Measurements from ENCODE around the gene KCNA3.

KCNA3 gene

GRCh38 chr1:110674337-110675059 is at the start of gene KCNA3:
Gene KCNA3, minus strand, starts transcription at chr1:110674940. Its CDS starts 131 bp downstream, at chr1:110674809.
- DNase-seq = peak; percentile 59

DNA sequence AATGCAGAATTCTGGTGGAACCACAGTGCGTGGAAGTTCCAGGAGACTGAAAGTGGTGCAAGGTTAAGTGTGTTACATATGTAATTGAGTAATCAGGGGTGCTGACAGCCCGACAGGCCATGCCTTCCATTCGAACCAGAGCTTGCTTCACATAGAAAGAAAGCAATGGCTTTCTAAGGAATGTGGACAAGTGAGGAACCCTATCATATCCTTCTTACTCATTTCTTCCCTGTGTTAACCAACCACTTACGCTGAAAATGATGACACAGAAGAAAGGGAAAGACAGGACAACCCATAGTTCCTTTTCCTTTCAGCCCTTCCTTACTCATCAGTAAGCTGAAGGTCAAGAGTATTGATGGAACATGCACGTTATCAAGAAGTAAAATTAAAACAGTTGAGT is 48.1 kb upstream of the KCNA3 start:
- no peak for DNase-seq

GRCh38 chr1:110719908-110720307 is 45.2 kb upstream of the KCNA3 start:
- DNase-seq = no peak

DNA sequence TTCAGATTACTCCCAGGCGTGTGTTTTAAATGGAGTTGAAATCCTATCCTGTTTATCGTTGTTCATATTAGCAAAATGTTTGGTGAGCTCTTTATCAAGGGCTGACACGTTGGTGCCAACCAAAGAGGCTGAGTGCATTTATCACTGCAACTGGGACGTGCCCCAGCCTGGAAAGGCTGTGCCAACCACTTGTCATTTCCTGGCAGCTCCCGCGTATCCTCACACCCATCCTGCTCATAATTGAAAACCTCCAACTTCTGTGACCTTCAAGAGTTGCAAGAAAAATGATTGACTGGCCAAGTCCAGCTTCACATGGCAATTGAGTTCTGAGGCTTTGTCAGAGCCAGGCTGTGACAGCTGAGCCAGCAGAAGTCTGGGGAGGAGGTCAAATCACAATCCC is 43.7 kb upstream of the KCNA3 start:
- peak; percentile 14 for DNase-seq

DNA sequence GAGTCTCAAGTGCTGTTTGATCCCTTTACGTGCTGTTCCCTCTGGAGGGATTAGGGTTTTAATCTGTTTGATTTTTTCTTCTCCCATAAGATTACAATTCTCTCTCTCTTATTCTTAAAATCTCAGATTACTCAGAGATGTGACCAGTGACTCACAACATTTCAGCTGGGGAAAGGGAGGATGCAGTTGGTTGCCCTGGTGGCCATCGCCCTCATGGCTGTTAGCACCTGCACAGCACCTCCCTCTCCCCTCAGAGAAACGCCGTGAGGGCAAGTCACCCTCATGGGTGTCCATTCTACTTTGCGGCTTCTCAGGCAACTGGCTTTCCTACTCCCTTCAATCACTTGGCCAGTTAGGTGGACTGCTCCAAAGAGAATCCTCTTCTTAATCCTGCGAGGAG is 42.4 kb upstream of the KCNA3 start:
- no peak for DNase-seq

DNA sequence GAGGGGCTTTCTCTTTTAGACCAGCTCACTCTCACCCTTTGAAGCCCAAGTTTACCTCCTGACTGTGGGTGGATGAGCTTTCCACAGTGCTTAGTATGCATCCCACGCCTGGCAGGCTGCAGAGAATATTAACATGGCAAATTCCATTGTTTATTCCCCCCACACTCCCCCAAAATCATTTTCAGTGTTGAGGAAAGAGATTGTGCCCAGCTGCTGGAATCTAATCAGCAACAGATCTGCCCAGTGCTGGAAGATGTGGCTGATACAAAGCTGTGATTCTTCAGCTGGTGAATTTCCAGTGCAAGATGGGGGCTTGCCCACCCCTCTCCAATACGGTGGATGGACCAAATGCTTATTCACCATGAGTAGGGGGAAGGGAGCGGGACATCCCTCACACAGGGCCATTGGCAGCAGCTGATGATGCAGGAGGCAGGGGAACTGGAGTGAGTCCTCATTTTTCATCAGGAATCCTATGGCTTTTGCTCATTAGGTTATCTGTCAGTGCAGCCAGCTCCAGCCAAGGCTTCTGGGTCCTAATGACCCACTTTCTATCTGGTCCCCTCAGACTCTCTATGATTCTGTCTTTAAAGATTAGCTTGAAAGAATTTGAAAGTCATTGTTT is 39.7 kb upstream of the KCNA3 start:
- DNase-seq = no peak

GRCh38 chr1:110713221-110713620 is 38.5 kb upstream of the KCNA3 start:
- DNase-seq = no peak

- DNase-seq = no peak
These were observed 35.6 kb upstream of the KCNA3 start for GRCh38 chr1:110710314-110710713.

DNA sequence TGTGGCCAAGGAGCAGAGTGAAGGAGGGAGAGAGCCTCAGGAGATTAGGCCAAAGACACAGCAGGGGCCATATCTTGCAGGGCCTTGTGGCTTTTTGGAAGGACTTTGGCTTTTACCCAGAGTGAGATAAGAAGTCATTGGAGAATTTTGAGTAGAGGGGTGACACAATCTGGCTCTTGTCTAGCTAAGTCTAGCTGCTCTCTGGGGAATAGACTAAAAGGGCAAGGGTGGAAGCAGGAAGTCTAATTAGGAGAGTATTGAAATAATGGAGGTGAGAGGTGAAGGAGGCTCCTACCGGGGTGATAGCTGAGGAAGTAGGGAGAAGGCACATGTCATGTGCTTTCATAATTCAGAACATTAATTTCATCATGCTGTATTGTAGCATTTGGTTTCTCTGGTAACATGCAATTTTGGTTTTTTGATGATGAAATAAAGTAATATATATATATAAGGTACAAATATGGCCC is 34.3 kb upstream of the KCNA3 start:
- DNase-seq = no peak

DNA sequence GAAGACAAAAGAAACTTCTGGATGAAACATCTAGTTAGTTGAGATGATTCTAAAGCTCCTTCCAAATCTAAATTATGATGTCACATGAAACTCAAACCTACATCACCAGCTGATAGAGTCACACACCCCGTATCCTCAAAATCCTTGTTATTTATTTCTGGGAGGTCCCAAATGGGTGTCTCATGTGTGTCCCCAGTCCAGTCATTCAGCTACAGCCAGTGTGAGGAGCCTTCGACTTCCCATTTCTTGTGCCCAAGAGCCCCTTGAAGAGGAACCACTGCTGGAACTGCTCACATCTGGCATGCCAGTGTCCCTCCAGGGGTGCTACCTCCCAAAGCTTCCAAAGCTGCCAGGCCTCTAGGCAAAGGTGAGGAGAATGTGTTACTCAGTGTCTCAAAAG is 32.5 kb upstream of the KCNA3 start:
- DNase-seq = no peak

DNA sequence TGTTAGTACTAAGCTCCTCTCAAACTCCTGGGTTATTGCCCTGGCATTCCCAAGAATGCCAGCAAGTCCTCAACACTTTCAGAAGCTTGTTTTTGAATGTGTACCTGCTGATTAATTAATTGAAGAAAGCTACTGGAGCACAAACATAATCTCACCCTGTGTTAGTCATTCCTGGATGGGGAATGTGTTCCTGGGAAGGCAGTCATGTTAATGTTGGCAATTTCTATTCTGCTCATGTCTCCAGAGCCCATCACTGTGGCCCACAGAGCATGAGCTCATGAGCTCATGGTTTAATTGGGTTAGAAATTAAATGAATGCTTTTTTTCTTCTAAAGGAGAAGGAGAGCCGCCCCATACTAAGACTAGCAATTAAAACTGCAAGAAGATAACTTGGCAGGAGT is 31.9 kb upstream of the KCNA3 start:
- no peak for DNase-seq

- no peak for DNase-seq
These were observed 27.5 kb upstream of the KCNA3 start for GRCh38 chr1:110702260-110702659.

DNA sequence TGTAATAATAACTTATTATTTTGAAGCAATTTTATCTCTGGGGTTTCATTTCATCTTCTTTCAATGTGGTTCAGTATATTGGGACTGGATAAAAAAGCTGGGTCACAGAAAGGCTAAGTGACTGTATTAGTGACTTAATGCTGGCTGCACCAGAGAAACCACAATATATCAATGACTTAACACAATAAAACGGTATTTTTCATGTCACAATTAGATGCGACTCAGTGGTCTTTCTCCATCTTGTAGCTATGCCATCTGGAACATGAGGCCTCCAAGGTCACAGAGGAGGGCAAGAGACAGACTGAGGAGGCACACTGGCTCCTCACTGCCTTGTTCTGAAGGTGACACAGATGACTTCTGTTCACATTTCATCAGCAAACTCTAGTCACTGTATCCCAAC is 26.0 kb upstream of the KCNA3 start:
- no peak for DNase-seq

- DNase-seq = no peak
These were observed 22.9 kb upstream of the KCNA3 start for GRCh38 chr1:110697606-110698005.

- DNase-seq = no peak
These were observed 22.1 kb upstream of the KCNA3 start for GRCh38 chr1:110696818-110697217.

DNA sequence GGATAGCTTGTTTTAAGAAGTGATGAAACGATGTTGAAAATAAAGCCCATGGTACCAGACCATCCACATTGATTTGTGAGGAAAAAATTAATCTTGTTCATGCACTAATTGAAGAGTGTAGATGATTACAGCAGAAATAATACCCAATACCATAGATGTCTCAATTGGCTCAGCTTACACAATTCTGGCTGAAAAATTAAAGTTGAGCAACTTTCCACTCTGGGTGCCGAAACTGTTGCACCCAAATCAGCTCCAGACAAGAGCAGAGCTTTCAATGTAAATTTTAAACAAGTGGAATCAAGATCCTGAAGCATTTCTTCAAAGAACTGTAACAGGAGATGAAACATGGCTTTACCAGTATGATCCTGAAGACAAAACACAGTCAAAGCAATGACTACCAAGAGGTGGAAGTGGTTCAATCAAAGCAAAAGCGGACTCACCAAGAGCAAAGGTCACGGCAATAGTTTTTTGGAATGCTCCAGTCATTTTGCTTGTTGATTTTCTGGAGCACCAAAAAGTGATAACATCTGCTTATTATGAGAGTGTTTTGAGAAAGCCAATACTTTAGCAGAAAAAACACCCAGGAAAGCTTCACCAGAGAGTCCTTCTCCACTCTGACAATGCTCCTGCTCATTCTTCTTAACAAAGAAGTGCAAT is 16.1 kb upstream of the KCNA3 start:
- DNase-seq = no peak

DNA sequence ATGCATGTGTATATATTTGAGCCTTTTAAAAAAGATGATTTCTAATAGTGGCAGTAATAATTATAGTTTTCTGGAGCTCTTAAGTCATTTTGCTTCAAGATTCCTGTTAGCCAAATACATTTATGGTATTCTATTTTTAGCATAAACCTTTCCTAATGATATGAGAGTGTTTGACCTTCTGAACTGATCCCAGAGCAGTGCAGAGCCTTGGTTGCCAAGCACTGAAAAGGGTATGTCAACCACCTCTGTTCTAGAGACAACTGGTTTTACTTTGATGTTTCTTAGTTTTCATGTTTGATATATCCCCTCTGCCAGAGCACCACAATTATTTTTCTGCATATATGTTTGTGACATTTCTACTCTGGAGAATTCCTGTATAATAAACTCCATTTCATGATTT is 15.1 kb upstream of the KCNA3 start:
- DNase-seq = no peak

GRCh38 chr1:110688514-110688913 is 13.8 kb upstream of the KCNA3 start:
- DNase-seq = no peak

GRCh38 chr1:110687250-110687649 is 12.5 kb upstream of the KCNA3 start:
- no peak for DNase-seq

GRCh38 chr1:110686188-110686587 is 11.4 kb upstream of the KCNA3 start:
- DNase-seq = no peak

DNA sequence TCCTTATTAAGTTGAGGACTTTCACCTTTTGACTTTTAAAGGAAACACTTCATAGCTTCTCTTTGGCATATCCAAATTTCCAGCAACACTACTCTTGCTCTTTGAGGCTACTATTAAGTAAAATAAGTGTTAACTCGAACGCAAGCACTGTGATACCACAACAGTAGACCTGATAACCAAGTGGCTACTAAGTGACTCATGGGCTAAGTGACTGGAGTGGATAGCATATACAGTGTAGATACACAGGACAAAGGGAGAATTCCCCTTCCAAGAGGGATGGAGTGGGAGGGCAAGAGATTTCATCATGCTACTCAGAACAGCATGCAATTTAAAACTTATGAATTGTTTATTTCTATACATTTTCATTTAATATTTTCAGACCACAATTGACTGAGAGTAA is 9.8 kb upstream of the KCNA3 start:
- no peak for DNase-seq

DNA sequence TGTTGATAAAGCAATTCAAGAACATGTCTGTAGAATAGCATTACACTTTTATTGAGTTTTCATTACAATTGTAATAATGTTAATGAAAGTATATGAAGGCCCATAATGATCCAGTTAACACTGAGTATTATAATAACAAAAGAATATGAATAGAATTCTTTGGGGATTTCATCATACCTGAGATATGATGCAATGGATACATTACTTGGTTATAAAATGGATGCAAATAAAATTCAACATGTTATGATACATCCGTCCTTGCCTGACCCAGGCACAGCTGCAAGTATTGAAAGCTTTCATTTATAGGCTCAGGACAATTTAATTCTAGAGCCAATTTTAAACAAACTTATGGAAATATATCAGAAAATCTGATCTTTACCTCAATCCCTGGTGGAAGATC is 8.2 kb upstream of the KCNA3 start:
- no peak for DNase-seq

DNA sequence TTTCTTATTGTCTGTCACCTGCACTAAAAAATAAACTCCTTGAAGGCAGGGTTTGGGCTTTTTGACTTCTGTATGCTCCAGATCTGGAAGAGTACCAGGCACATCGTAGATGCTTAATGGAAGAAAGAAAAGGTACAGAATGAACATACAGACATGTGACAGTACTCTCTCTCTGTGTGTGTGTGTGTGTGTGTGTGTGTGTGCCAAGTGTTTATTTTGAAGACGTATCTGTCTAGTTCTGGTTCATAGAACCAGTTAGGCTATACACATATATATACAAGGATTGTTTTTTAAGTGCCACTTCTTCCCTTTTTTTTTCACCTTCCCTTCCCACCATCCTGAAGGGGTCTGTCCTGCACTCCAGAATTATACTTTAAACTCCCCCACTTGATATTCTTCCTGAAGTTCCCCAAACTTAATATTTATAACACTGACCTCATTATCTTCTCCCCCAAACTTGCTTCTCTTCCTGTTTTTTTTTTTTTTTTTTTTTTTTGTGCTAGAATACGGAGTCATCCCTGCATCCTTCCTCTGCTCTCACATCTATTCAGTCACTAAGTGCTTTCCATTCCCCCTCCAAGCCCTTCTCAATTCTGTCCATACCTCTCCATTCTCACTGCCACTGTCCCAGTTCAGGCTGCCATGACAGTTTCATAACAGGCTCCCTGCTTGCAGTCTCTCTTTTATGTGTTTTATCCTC is 5.4 kb upstream of the KCNA3 start:
- DNase-seq = no peak

GRCh38 chr1:110677526-110677925 is 2.8 kb upstream of the KCNA3 start:
- DNase-seq = no peak

All from NCI-H1092 (cell line).